ENCODE results near the gene HMGCS2. TPM values are rescaled to one million over a fixed set of nuclear protein-coding genes. Genes with fewer than 3 reads are reported as not detected.

Gene HMGCS2
- total RNA-seq, 2 experiments from 2014 or later = not detected

DNA sequence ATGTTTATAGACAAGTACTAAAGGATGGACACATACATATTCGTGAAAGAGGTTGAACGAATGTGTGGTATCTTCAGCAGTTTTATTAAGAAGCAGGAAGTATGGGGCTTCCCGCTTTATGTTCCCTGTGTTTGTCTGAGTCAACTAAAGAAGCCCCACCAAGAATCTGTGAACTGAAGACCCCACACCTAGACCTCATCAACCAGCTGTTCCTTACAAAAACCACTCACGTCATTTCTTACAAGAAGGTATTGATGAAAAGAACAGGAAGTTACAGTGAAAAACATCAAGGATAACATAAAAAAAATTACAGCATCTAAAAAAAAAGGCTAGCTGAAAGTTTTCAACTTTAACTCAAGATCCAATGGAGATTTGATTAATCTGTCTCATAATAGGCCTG is 30.3 kb upstream of the HMGCS2 start:
- Histone ChIP-seq H3K4me2 (ENCODE audit: low read length) (no peak overlapping the region), H3K4me1 (ENCODE audit: insufficient read depth, low read length, poor library complexity, severe bottlenecking) (no peaks in the 10 kb centered on the region), H4K20me1 (ENCODE audit: insufficient read depth, low read length) (no peaks in the 10 kb centered on the region), H3K36me3 (ENCODE audit: insufficient read depth, low read length) (no peaks in the 10 kb centered on the region), H3K9me2 (ENCODE audit: insufficient read depth, low read length) (no peaks in the 10 kb centered on the region), H3K9me3 (ENCODE audit: low read length) (no peaks in the 10 kb centered on the region), H3K4me3 (ENCODE audit: low read depth, low read length, poor library complexity, severe bottlenecking) (no peak overlapping the region), H3K79me2 (ENCODE audit: insufficient read depth, low read depth, low read length) (no peaks in the 10 kb centered on the region), H2AFZ (ENCODE audit: low read length) (no peak overlapping the region), H3K27ac (ENCODE audit: low read depth, low read length, poor library complexity, severe bottlenecking) (no peak overlapping the region)
- BruUV-seq (replicated peaks) = no TSS peak
- intact Hi-C loops (cut with micrococcal nuclease; ENCODE audit: unreplicated experiment) = no loop called here
- ChIA-PET POLR2A (no interaction called here), CTCF (ENCODE audit: unreplicated experiment) (no interaction called here)
- no peak for DNase-seq (ENCODE audit: low spot score)
- TF ChIP-seq EZH2phosphoT487 (IDR thresholded peaks at IDR 0.05; ENCODE audit: borderline replicate concordance, low read depth, low read length) = no peak
- TF ChIP-seq, protein P1, sequence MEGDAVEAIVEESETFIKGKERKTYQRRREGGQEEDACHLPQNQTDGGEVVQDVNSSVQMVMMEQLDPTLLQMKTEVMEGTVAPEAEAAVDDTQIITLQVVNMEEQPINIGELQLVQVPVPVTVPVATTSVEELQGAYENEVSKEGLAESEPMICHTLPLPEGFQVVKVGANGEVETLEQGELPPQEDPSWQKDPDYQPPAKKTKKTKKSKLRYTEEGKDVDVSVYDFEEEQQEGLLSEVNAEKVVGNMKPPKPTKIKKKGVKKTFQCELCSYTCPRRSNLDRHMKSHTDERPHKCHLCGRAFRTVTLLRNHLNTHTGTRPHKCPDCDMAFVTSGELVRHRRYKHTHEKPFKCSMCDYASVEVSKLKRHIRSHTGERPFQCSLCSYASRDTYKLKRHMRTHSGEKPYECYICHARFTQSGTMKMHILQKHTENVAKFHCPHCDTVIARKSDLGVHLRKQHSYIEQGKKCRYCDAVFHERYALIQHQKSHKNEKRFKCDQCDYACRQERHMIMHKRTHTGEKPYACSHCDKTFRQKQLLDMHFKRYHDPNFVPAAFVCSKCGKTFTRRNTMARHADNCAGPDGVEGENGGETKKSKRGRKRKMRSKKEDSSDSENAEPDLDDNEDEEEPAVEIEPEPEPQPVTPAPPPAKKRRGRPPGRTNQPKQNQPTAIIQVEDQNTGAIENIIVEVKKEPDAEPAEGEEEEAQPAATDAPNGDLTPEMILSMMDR (conservative IDR thresholded peaks at IDR 0.05; ENCODE audit: low read length) = no peak

DNA sequence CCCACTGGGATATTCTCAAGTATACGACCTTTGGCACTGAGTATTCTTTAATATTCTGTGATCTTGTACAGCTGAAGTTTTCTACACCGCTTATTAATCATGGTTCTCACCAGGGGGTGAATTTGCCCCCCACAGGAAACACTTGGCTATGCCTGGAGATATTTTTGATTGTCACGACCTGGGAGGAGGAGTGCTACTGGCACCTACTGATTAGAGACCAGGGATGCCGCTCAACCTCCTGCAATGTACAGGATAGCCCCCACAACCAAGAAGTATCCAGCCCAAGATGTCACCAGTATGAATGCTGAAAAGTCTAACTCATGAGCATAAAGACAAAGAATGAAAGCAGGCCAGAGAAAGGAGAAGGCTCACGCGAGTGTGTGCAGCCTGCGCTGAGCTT is 28.9 kb upstream of the HMGCS2 start:
- H3K36me3 ChIP-seq (ENCODE audit: insufficient read depth, low read length) = no peaks in the 10 kb centered on the region
- no peaks in the 10 kb centered on the region for H4K20me1 ChIP-seq (ENCODE audit: insufficient read depth, low read length)
- H3K4me3 ChIP-seq (ENCODE audit: low read depth, low read length, poor library complexity, severe bottlenecking) = no peak overlapping the region
- H3K4me2 ChIP-seq (ENCODE audit: low read length) = no peak overlapping the region
- no peaks in the 10 kb centered on the region for H3K79me2 ChIP-seq (ENCODE audit: insufficient read depth, low read depth, low read length)
- no peaks in the 10 kb centered on the region for H3K4me1 ChIP-seq (ENCODE audit: insufficient read depth, low read length, poor library complexity, severe bottlenecking)
- intact Hi-C loops (cut with micrococcal nuclease; ENCODE audit: unreplicated experiment) = no loop called here
- H3K9me3 ChIP-seq (ENCODE audit: low read length) = no peaks in the 10 kb centered on the region
- H3K27ac ChIP-seq (ENCODE audit: low read depth, low read length, poor library complexity, severe bottlenecking) = no peak overlapping the region
- DNase-seq (ENCODE audit: low spot score) = no peak
- ChIA-PET CTCF (ENCODE audit: unreplicated experiment) (no interaction called here), POLR2A (interaction anchor here (1.1 kb wide), 1 partner anchor 60 kb away, joined by 3 read pairs; no protein-coding TSS in a partner anchor)
- TF ChIP-seq EZH2phosphoT487 (IDR thresholded peaks at IDR 0.05; ENCODE audit: borderline replicate concordance, low read depth, low read length) = no peak
- TF ChIP-seq, protein P1 (conservative IDR thresholded peaks at IDR 0.05; ENCODE audit: low read length) = no peak
- BruUV-seq (replicated peaks) = no TSS peak
- no peaks in the 10 kb centered on the region for H3K9me2 ChIP-seq (ENCODE audit: insufficient read depth, low read length)
- H2AFZ ChIP-seq (ENCODE audit: low read length) = no peak overlapping the region

DNA sequence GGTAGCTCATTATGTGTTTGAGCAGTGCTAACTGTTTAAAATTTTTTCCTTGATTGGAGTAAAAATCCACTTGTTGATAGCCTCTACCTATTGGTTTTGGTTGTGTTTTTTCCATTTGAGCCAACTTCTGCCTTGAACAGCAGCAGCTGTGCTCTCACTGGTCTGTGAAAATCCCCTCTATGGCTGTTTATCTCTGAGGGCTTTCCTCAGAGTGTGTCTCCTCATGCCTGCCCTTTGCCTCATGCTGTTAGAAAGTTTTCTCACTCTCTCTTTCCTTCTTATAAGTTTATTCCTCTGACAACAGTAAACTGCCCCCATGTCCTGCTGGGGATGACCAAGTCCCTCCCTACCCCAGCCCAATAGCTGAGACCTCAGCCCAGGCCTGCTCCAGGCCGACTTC is 28.5 kb upstream of the HMGCS2 start:
- H4K20me1 ChIP-seq (ENCODE audit: insufficient read depth, low read length) = no peaks in the 10 kb centered on the region
- CTCF ChIA-PET (ENCODE audit: unreplicated experiment) = no interaction called here
- POLR2A ChIA-PET = interaction anchor here (1.1 kb wide), 1 partner anchor 60 kb away, joined by 3 read pairs; no protein-coding TSS in a partner anchor
- H3K9me3 ChIP-seq (ENCODE audit: low read length) = no peaks in the 10 kb centered on the region
- no peak for TF ChIP-seq EZH2phosphoT487 (IDR thresholded peaks at IDR 0.05; ENCODE audit: borderline replicate concordance, low read depth, low read length)
- TF ChIP-seq, protein P1 (conservative IDR thresholded peaks at IDR 0.05; ENCODE audit: low read length) = no peak
- no peak overlapping the region for H3K27ac ChIP-seq (ENCODE audit: low read depth, low read length, poor library complexity, severe bottlenecking)
- no peak overlapping the region for H3K4me2 ChIP-seq (ENCODE audit: low read length)
- H3K36me3 ChIP-seq (ENCODE audit: insufficient read depth, low read length) = no peaks in the 10 kb centered on the region
- no peak overlapping the region for H2AFZ ChIP-seq (ENCODE audit: low read length)
- H3K4me1 ChIP-seq (ENCODE audit: insufficient read depth, low read length, poor library complexity, severe bottlenecking) = no peaks in the 10 kb centered on the region
- H3K9me2 ChIP-seq (ENCODE audit: insufficient read depth, low read length) = no peaks in the 10 kb centered on the region
- no peaks in the 10 kb centered on the region for H3K79me2 ChIP-seq (ENCODE audit: insufficient read depth, low read depth, low read length)
- intact Hi-C loops (cut with micrococcal nuclease; ENCODE audit: unreplicated experiment) = no loop called here
- DNase-seq (ENCODE audit: low spot score) = no peak
- no TSS peak for BruUV-seq (replicated peaks)
- H3K4me3 ChIP-seq (ENCODE audit: low read depth, low read length, poor library complexity, severe bottlenecking) = no peak overlapping the region

All from OCI-LY7 (cell line).